K562 (cell line): ENCODE results near the gene CENPU. TPM values are rescaled to one million over a fixed set of nuclear protein-coding genes. Genes with fewer than 3 reads are reported as not detected.

Experiments
- BCLAF1 ChIP-seq, 2 experiments: fragments of 450-650 bp in 1 of 2; IDR thresholded peaks; 2 replicates each; pipeline ENCODE4 v1.6.1; 2011 to 2017; ENCODE audit warnings: low read depth in 2 of 2, antibody characterized with exemption in 1 of 2, borderline replicate concordance in 1 of 2, low read length in 1 of 2, mild to moderate bottlenecking in 1 of 2, mixed read lengths in 1 of 2; ENCODE audit not compliant: control insufficient read depth in 1 of 2
- HDAC1 ChIP-seq, 2 experiments: fragments of 450-650 bp; IDR thresholded peaks; 2 replicates each; pipeline ENCODE4 v1.6.1; 2016 to 2017; ENCODE audit warnings: inconsistent platforms in 1 of 2, mild to moderate bottlenecking in 1 of 2, moderate library complexity in 1 of 2
- HES1 ChIP-seq: fragments of 450-650 bp; IDR thresholded peaks from 2 replicates; pipeline ENCODE4 v1.6.1; 2016; ENCODE audit warnings: low read depth, mild to moderate bottlenecking, moderate library complexity
- KDM5B ChIP-seq: fragments of 200-600 bp; sonication (generic); IDR thresholded peaks from 2 replicates; pipeline ENCODE4 v1.6.1; 2012; ENCODE audit warnings: low read depth, mild to moderate bottlenecking, moderate library complexity, low read length, control low read depth, inconsistent platforms; ENCODE audit not compliant: insufficient replicate concordance
- NBN ChIP-seq: fragments of 450-650 bp; IDR thresholded peaks from 2 replicates; pipeline ENCODE4 v1.6.1; 2016; ENCODE audit warnings: low read depth, mild to moderate bottlenecking
- NRF1 ChIP-seq, 2 experiments: fragments of 450-650 bp; IDR thresholded peaks in 1 of 2; conservative IDR thresholded peaks in 1 of 2; 2 replicates each; pipeline ENCODE4 v1.6.1; 2014; ENCODE audit warnings: mild to moderate bottlenecking in 2 of 2
- SAP30 ChIP-seq: fragments of 200-600 bp; sonication (generic); IDR thresholded peaks from 2 replicates; pipeline ENCODE4 v1.6.1; 2012; ENCODE audit warnings: borderline replicate concordance, low read depth, mild to moderate bottlenecking, moderate library complexity, low read length, control low read depth, inconsistent platforms; ENCODE audit not compliant: insufficient read depth, poor library complexity, severe bottlenecking
- SRSF7 ChIP-seq: fragments of 200-400 bp; formaldehyde crosslinking; optimal IDR thresholded peaks from 2 replicates; pipeline ENCODE3; 2017; ENCODE audit warnings: mild to moderate bottlenecking, low read depth, low read length
- TAF15 ChIP-seq: fragments of 200-400 bp; formaldehyde crosslinking; IDR thresholded peaks from 2 replicates; pipeline ENCODE4 v1.6.1; 2017; ENCODE audit warnings: mild to moderate bottlenecking, low read depth, low read length, moderate library complexity
- YBX1 ChIP-seq: fragments of 450-650 bp; IDR thresholded peaks from 2 replicates; pipeline ENCODE4 v1.7.1; 2016; ENCODE audit warnings: mild to moderate bottlenecking
- ZBTB43 ChIP-seq: sonication (generic); formaldehyde crosslinking; IDR thresholded peaks from 2 replicates; pipeline ENCODE4 v1.8.0; 2023; ENCODE audit warnings: mild to moderate bottlenecking, missing genetic modification reagents
- ZNF398 ChIP-seq: fragments of 250-450 bp; sonication (Bioruptor Pico); IDR thresholded peaks from 2 replicates; pipeline ENCODE4 v1.8.0; 2021; ENCODE audit warnings: moderate library complexity, mild to moderate bottlenecking, inconsistent platforms
- polyA plus RNA-seq, 8 experiments: library from polyadenylated mRNA; depleted of rRNA in 4 of 8; stranded (reverse) in 5 of 8; unstranded in 3 of 8; fragments of >200 nt; fragmentation: Nextera tagmentation in 2 of 8; fragmentation: Illumina TruSeq in 1 of 8; extraction: Ambion mirVana in 2 of 8; extraction: Trizol in 1 of 8; gene quantifications; 2 replicates each; pipeline versions ENCODE4 v1.2.1 to v1.2.3, GENCODE V29; 2011 to 2014; ENCODE audit warnings: inconsistent platforms in 1 of 8, missing spikeins in 1 of 8
- total RNA-seq, 7 experiments: library from RNA; depleted of rRNA in 6 of 7; stranded (reverse); fragments of >200 nt in 6 of 7; fragmentation: Illumina TruSeq in 2 of 7; extraction: Trizol in 2 of 7; gene quantifications; 2 replicates each; pipeline versions ENCODE4 v1.2.1 to v1.2.3, GENCODE V29; 2011 to 2021; ENCODE audit warnings: low replicate concordance in 1 of 7
- TF ChIP-seq, protein P1 (sequence below): fragments of 250-450 bp; sonication (Bioruptor Pico); IDR thresholded peaks from 2 replicates; pipeline ENCODE4 v1.5.0; 2020; ENCODE audit warnings: mild to moderate bottlenecking, borderline replicate concordance
- TF ChIP-seq, protein P2 (sequence below): fragments of 450-650 bp; formaldehyde crosslinking; IDR thresholded peaks from 2 replicates; pipeline ENCODE4 v1.4.0; 2020; ENCODE audit warnings: mild to moderate bottlenecking, moderate library complexity

CENPU gene
- total and polyA plus RNA-seq, 9 of the 15 experiments (the other 6 are each of a cell fraction or from before 2014, with no cell fraction given): 39.4 to 98.7 (median 84.3) TPM

- TF ChIP-seq, protein P1, sequence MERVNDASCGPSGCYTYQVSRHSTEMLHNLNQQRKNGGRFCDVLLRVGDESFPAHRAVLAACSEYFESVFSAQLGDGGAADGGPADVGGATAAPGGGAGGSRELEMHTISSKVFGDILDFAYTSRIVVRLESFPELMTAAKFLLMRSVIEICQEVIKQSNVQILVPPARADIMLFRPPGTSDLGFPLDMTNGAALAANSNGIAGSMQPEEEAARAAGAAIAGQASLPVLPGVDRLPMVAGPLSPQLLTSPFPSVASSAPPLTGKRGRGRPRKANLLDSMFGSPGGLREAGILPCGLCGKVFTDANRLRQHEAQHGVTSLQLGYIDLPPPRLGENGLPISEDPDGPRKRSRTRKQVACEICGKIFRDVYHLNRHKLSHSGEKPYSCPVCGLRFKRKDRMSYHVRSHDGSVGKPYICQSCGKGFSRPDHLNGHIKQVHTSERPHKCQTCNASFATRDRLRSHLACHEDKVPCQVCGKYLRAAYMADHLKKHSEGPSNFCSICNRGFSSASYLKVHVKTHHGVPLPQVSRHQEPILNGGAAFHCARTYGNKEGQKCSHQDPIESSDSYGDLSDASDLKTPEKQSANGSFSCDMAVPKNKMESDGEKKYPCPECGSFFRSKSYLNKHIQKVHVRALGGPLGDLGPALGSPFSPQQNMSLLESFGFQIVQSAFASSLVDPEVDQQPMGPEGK (CRISPR knock-in tag): no peak
- peak; percentile 93 for TF ChIP-seq NBN
- peak in 1 of 2 experiments; percentile 97; a peak in 2 of 4 replicates for TF ChIP-seq HDAC1 (IDR thresholded peaks at IDR 0.05)
- TF ChIP-seq KDM5B: no peak
- TF ChIP-seq YBX1: no peak
- peak; percentile 99 for TF ChIP-seq HES1
- TF ChIP-seq NRF1 (conservative IDR thresholded peaks at IDR 0.05 in 1 of 2, IDR thresholded peaks at IDR 0.05 in 1 of 2): no peak; a peak in 2 of 4 replicates
- TF ChIP-seq ZNF398: no peak
- TF ChIP-seq TAF15: no peak
- no peak for TF ChIP-seq SRSF7
- TF ChIP-seq SAP30: no peak
- TF ChIP-seq ZBTB43: no peak
- TF ChIP-seq BCLAF1 (IDR thresholded peaks at IDR 0.05; ENCODE audit: borderline replicate concordance in 1 of 2, control insufficient read depth in 1 of 2, low read depth in 2 of 2, low read length in 1 of 2): peak in 1 of 2 experiments; percentile 79; a peak in 1 of 4 replicates
- TF ChIP-seq, protein P2, sequence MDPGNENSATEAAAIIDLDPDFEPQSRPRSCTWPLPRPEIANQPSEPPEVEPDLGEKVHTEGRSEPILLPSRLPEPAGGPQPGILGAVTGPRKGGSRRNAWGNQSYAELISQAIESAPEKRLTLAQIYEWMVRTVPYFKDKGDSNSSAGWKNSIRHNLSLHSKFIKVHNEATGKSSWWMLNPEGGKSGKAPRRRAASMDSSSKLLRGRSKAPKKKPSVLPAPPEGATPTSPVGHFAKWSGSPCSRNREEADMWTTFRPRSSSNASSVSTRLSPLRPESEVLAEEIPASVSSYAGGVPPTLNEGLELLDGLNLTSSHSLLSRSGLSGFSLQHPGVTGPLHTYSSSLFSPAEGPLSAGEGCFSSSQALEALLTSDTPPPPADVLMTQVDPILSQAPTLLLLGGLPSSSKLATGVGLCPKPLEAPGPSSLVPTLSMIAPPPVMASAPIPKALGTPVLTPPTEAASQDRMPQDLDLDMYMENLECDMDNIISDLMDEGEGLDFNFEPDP (CRISPR knock-in tag): no peak
These were observed 49.3 kb downstream of the CENPU start (continued) for GRCh38 chr4:184684491-184685189.
